ENCODE measurements around the gene CARNS1.

The CARNS1 gene, protein sequence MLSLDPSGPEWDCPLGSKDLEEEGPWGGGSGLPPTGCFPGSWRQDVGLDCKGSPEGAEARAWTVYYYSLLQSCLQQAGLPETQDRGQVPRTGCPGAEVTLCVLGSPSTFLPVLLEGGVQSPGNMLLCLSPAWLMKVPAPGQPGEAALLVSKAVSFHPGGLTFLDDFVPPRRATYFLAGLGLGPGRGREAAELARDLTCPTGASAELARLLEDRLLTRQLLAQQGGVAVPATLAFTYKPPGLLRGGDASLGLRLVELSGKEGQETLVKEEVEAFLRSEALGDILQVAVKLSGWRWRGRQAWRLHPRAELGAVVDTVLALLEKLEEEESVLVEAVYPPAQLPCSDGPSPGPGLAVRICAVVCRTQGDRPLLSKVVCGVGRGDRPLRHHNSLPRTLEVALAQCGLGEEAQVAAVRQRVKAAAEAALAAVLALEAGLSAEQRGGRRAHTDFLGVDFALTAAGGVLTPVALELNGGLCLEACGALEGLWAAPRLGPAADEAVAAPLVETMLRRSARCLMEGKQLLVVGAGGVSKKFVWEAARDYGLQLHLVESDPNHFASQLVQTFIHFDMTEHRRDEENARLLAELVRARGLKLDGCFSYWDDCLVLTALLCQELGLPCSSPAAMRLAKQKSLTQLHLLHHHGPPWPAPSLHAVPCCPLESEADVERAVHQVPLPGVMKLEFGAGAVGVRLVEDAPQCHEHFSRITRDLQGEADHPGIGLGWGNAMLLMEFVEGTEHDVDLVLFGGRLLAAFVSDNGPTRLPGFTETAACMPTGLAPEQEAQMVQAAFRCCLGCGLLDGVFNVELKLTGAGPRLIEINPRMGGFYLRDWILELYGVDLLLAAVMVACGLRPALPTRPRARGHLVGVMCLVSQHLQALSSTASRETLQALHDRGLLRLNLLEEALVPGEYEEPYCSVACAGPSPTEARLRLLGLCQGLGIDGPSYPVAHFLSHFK

DNA sequence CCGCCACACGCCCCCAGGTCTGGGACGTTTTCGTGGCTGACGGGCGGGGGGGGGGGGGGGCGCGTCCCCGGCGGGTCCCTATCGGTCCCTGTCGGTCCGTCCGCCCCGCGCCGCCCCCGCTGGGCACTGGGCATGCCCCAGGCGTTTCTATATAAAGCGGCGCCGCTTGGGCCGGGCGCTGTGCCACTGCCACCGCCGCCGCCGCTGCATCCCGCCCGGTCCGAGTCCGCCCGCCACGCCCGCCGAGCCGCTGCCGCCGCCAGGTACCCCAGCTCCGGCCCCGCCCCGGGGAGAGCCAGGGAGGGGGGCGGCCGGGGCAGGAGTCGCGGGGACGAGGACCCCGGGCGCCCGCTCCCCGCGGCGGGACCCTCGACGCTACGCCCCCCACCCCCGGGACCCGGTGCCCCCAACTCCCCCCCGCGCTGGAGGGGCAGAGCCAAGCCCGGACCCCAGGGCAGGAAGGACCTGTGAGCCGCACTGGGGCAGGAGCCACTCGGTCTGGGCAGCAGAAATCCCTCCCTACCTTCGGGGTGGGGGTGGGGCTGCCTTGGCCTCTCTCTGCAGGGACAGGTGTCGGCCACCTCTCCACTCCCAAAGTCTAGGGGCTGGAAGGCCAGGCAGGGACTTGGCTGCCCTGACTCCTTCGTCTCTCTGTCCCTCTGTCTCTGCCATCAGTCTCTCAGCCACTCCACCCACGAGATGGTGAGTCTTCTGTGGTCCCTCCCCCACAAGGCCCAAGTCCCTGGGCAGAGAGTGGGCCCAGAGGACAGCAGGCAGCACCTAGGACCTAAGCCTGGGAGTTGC lies at the start of gene CARNS1:
CARNS1 (plus strand) TSS at position 178 of the 804 bp plus-strand sequence; CDS start at position 700, 522 bp downstream.
- in situ Hi-C loops (cut with MboI; ENCODE audit: low pct_unique_long_range_greater_than_20kb, low sequenced_read_pairs): no loop called here

DNA sequence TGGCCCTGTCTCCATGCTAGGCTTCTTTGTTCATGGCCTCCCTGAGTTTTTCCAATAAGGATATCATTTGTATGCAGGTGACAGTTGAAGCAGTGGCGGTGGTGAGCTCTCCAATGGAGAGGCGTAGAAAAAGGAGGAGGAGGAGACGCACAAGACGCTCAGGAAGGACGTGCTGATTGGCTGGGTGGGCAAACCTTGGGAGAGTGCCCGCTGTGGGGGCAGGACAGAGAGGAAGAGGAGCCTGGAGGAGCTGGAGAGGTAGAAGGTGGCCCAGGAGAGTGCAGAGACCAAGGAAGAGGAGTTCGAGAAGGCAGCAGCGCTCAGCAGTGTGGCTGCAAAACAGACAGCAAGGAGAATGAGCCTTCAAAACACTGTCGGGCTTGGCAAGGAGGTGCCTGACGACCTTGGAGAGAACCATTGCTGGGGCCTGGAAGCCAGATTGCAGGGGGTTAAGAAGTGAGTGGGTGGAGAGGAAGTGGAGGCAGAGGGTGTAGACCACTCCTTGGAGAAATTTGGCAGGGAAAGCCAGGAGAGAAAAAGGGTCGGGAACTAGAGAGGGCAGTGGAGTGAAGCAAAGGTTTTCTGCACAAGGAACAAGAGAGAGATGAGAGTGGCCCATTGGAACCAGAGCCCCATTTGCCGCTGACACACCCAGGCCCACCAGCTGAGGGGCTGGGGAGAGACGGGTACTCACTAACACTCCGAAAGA lies 49.6 kb upstream of the CARNS1 start:
- no peak for DNase-seq
- in situ Hi-C loops (cut with MboI; ENCODE audit: low pct_unique_long_range_greater_than_20kb, low sequenced_read_pairs): no loop called here

More for the DNA sequence above, at the start of gene CARNS1:
- no peak for DNase-seq

DNA sequence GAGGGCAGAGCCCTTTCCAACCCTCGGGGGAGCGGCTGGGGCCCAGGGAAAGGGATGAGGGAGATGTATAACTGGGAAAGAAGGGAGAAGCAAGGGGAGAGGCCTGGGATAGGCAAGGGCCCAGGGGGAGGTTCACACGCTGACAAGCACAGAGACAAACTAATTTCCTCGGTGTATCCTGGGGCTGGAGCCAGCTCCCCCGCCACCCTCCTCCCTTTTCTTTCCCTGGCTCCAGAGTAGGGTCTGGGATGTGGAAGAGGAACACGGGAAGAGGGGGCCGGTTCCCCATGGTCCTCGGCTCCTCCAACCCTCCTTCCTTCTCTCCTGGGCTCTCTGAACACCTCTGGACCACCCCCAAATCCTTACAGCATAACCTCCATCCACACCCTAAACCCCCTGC lies 48.9 kb upstream of the CARNS1 start:
- in situ Hi-C loops (cut with MboI; ENCODE audit: low pct_unique_long_range_greater_than_20kb, low sequenced_read_pairs): no loop called here
- DNase-seq: no peak

DNA sequence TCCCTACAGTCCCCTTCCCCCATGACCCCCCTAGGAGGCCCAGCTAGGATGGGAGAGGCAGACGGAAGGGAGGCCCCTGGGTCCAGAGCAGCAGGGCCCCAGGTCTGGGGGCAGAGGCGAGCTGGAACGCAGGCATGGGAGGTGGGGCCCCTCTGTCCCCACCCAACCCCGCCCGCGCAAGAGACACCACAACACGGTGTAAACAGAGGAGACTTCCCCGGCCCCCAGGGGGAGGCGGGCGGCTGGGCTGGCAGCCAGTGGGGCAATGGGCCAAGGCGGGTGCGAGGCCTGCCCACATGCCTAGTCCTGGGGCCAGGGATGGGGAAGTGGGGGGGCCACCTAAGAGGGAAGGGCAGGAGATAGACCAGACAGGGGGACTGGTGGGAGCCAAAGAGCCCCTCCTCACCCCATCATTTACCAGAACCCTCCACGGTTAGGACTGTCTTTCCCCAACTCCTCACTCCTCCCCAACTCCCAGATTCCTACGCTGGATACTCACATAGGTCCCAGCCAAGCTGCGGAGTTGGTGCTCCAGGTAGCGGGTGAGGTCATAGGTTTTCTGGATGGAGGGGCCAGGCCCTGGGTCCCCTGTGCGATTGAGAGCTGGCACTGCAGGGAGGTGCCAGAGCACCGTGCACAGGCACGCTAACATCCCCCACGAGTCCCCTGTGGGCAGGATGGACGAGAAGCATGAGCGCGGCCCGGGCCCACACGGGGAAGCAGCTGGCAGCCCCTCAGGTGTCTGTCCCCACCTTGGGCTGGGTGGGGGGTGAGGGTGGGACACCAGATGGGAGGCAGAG lies 48.3 kb upstream of the CARNS1 start:
- DNase-seq: no peak
- in situ Hi-C loops (cut with MboI; ENCODE audit: low pct_unique_long_range_greater_than_20kb, low sequenced_read_pairs): no loop called here

DNA sequence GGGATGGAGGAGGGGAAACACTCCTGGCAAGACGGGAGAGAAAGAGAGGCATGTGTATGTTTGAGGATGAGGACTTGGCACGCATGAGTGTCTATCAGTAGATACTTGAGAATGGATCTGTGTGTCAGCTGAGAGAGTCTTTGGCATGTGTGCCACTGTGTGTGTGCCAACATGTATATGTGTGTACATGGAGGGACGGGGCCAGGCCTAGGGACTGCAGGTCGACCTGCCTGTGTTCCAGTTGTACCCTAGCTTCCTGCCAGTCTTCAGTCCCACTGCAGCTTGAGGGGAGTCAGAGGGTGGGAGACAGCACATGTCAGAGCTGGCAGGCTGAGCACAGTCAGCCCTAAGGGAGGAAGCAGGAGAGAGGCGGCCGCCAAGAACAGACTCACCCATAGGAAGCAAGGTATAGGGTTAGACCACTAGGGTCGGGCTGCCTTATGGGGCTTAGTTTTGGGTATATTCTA lies 47.7 kb upstream of the CARNS1 start:
- DNase-seq: no peak
- in situ Hi-C loops (cut with MboI; ENCODE audit: low pct_unique_long_range_greater_than_20kb, low sequenced_read_pairs): no loop called here

DNA sequence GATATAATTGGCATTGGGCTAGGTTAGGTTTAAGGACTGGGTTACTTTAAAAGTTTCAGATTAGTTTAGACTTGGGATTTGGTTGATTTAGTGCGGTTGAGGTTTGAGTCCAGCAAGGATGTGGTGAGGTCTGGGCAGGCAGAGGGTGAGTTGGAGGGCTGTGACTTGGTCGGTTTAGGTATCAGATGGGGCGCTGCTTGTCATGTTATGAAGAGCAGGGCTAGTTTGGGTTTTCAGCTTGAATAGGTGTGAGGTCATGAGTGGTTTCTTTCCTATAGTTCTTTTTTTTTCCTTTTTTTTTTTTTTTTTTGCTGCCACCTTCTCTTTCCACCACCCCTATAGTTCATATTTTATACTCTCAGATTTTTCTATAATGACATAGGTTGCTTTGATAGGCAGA lies 46.9 kb upstream of the CARNS1 start:
- in situ Hi-C loops (cut with MboI; ENCODE audit: low pct_unique_long_range_greater_than_20kb, low sequenced_read_pairs): no loop called here
- DNase-seq: no peak

DNA sequence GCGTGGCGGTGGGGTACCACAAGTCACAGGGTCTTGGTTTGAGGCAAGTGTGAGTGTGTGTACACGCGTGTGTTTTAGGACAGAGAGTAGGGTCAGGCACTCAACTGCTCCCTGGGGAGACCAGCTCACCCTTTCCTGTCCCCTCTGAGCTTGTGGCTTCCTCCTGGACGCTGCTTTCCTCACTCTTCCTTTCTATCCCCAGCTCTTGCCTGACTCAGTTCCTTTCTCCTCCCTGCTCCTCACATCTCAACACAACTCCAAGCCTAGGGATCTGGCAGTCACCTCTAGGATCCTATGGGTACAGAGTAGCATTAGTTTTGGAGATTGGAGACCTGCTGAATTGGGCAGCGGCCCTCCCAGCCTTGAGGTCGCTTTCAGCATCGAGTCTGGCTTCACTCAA lies 46.2 kb upstream of the CARNS1 start:
- in situ Hi-C loops (cut with MboI; ENCODE audit: low pct_unique_long_range_greater_than_20kb, low sequenced_read_pairs): no loop called here
- DNase-seq: no peak

DNA sequence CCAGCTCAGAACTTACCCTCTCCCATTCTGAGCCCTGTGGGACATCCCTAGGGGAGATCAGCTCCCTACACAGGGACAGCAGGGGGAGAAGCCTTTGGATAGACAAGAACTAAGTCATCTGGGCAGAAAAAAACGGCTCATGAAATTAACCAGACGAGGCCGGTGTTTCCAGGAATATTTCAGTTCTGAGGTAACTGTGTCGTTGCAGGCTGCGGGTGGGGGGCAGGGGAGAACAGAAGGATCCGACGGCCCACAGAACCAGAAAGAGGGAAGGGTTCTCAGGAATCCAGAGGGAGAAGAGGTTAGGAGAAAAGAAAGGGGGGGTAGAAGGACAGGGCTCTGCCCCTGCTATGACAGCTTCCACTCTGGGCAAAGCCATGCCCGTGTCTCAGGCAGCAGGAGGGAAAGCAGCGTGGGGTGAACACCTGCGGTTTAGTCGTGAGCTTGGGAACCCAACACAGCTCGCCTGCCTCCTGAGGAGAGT lies 45.6 kb upstream of the CARNS1 start:
- in situ Hi-C loops (cut with MboI; ENCODE audit: low pct_unique_long_range_greater_than_20kb, low sequenced_read_pairs): no loop called here
- DNase-seq: no peak

DNA sequence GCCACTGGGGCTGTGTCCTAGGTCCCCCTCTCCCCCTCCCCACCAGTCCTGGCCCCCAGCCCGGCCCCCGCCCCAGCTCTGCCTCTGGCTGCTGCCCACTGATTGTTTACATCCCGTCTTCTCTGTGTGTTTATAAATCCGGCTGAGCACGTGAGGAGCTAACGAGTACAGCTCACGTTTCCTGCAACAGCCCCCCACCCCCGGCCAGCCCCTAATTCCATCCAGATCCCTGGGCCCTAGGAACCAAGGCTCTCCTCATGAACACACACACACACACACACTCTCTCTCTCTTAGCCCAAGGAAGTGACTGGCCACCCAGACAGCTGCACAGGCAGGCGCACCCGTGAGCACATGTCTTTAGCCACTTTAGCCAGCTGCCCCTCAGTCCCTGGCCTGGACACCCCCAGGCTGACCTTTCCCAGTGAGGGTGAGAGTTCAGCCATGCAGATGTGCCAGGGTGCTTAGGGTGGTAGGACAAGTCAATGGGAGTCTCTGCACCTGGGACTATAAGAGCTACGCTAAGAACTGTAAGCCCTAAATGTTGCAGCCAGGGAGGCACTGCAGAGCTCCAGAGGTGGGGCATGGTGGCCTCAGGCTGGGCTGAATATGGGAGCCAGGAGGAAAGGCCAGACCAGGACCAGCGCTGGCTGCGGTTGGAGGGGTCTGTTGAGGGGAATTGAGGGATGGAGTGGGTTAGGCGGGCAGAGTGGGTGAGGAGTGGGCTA lies 45.0 kb upstream of the CARNS1 start:
- no peak for DNase-seq
- in situ Hi-C loops (cut with MboI; ENCODE audit: low pct_unique_long_range_greater_than_20kb, low sequenced_read_pairs): no loop called here

DNA sequence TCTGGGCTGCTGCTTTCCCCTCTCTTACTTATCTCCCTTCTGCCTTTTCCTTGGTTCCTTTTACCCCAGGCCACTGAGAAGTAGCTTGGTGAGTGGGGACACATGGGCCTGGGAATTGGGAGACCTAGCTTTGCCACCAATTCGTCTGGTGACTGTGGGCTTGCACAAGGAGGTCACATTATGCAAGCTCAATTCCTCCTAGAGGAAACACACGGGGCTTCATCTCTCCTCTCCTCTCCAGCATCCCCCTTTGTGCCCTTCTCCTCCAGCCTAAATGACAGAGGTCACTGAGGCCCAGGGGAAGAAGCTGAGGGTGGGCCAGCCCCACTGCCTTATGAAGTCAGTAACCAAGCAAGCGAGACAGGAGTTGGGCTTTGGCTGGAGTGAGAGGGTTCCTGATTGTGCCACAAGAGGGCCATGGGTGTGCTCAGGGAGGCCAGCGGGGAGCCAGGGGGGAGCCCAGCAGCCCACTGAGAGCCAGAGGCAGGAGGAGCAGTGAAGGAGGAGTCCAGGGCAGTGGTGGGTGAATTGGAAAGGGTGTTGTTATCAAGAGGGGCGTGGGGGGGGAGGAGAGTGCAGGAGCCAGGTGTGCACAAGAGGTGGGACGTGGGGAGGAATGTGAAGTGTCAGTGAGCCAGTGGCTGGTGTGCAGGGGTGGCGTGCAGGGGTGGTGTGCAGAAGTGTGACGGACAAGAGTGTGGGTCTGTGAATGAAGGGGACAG lies 44.1 kb upstream of the CARNS1 start:
- DNase-seq: peak; percentile 61
- in situ Hi-C loops (cut with MboI; ENCODE audit: low pct_unique_long_range_greater_than_20kb, low sequenced_read_pairs): no loop called here

DNA sequence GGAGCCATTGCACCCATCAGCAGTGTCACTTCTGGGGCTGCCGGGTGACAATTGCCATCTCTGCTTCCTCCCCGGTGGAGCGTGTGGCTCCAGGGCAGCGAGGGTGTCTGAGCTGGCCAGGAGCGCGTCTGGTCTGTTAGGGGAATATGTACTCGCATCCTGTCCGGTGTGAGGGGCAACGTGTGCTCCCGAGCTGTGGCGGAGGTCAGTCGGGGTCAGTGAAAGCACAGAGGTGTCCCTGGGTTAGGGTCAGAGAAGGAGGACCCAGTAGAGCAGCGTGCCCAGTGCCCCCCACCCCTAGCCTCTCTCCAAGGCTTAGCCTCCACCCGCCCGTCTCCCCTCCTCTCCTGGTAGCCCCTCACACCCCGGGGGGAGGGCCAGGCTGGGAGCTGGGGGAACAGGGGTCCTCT lies 43.6 kb upstream of the CARNS1 start:
- in situ Hi-C loops (cut with MboI; ENCODE audit: low pct_unique_long_range_greater_than_20kb, low sequenced_read_pairs): no loop called here
- DNase-seq: no peak

DNA sequence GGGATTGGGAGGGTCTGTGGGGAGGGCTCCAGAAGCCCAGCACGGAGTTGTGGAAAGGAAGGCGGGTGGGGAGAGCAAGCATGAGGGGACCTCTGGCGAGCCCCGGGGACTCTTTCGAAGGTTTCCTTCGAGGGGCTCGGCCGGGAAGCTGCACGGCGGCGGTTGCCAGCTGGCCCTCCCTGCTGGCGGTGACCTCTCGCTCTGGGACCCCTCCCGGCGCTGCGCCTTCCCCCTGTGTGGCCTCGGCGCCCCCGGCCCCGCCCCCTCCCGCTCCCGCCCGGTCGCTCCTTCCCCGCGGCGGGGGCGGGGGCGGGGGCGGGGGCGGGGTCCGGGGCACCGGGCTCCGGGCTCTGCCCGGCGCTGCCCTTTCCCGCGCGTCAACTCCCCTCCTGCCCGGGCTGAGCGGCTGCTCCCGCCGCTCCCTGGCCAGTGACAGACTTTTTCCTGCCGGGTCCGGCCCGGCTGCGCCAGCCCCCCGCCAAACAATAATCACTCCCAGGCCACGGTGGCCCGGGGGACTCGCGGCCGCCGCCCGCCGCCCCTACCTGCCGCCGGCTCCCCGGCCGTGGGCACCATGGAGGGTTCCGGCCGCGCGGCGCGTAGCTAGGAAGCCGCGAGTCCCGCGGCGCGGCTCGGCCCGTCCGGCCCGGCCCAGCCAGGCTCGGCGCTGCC lies 43.0 kb upstream of the CARNS1 start:
- DNase-seq: no peak
- in situ Hi-C loops (cut with MboI; ENCODE audit: low pct_unique_long_range_greater_than_20kb, low sequenced_read_pairs): no loop called here

DNA sequence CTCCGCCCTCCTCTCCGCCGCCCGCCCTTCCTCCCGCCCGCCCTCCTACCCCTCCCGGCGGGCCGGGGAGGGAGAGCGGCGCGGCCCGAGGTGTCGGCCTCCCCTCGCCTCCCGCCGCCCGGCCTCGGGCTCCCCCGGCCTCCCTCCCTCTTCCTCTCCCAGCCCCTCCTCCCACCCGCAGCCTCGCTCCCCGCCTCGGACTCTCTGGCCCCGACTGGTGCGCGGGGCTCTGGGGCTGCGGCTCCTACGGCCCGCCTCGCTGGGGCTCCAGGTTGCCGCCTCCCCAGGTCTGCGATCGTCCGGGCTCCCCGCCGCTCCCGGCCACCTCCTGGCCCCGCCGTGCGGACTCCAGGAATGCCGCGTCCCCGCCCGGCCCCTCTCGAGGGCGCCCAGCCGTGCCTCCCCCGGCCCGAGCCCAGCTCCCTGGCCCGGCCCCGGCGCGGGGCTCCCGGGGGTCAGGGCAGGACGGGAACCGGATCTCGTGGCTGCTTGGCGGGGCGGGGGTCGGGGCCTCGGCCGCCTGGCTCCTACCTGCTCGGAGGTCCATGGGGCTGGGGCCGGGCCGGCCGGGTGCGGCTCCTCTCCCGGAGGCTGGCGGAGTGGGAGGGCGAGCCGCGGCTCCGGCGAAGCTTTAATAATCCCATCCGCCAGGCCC lies 42.4 kb upstream of the CARNS1 start, which contains the start of gene CLCF1:
CLCF1 (minus strand) TSS at position 606 of the 655 bp plus-strand sequence; CDS start at position 547, 59 bp downstream.
- in situ Hi-C loops (cut with MboI; ENCODE audit: low pct_unique_long_range_greater_than_20kb, low sequenced_read_pairs): no loop called here
- DNase-seq: peak; percentile 51

DNA sequence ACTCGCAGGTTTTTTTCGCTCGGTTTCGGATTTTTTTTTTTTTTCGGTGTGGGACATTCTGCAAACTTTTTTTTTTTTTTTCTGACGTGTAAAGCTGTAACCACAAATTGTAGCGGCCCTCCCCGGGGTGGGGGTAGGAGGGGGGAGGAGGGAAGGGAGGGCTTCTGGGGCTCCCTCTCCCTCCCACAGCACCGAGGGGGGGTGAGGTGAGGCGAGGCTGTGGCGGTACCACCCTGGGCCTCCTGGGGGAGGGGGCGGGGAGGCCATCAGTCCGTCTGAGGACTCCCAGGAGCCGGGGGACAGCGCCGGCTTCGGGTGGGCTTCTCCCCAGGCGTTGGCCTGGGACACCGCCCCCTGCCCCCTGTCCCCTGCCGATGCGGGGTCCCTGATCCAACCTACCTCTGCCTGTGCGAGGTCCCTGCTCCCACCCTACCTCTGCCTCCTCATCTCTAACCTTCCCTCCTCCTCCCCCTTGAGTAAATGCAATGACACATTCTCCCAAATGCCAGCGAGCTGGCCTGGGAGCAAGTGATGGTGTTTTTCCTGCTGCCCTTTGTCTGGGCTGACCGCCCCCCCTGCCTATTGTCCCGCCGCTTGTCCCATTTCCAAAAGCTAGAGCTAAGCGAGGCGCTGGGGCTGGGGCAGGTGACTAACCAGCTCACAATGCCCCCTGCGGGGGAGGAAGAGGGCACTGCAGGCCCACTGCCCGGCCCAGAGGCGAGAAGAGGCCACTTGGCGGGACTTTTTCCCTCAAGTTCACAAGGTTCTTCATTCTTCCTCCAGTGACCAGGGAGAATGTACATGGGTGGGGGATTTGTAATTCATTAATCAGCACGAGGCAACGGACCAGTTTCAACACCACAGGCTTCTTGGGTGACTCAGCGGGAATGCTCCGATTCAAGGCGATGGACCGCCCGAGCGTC lies 41.6 kb upstream of the CARNS1 start:
- in situ Hi-C loops (cut with MboI; ENCODE audit: low pct_unique_long_range_greater_than_20kb, low sequenced_read_pairs): no loop called here
- DNase-seq: peak; percentile 55
